Measurements from ENCODE around the gene NAA35. TPM values are rescaled to one million over a fixed set of nuclear protein-coding genes. Genes with fewer than 3 reads are reported as not detected.

Gene NAA35
- total RNA-seq, 3 donors from 2014 or later: 14.2 to 30.4 (median 21.0) TPM

- Histone ChIP-seq H3K27me3 (no peaks in the 10 kb centered on the region), H3K4me1 (no peaks in the 10 kb centered on the region), H3K36me3 (no peaks in the 10 kb centered on the region), H3K4me3 (no peak overlapping the region), H3K9me3 (no peaks in the 10 kb centered on the region), H3K27ac (no peak overlapping the region)
- no peak for DNase-seq (ENCODE audit: low spot score in 2 of 2)
- intact Hi-C loops (cut with DNase I; ENCODE audit: low total_unique reads): no loop called here
- TF ChIP-seq POLR2A (IDR thresholded peaks at IDR 0.05): no peak
- no peak for TF ChIP-seq POLR2AphosphoS5 (IDR thresholded peaks at IDR 0.05)
- no peak for TF ChIP-seq CTCF (IDR thresholded peaks at IDR 0.05)
Observed at GRCh38 chr9:85944672-85945071, 3.7 kb downstream of the NAA35 start.

DNA sequence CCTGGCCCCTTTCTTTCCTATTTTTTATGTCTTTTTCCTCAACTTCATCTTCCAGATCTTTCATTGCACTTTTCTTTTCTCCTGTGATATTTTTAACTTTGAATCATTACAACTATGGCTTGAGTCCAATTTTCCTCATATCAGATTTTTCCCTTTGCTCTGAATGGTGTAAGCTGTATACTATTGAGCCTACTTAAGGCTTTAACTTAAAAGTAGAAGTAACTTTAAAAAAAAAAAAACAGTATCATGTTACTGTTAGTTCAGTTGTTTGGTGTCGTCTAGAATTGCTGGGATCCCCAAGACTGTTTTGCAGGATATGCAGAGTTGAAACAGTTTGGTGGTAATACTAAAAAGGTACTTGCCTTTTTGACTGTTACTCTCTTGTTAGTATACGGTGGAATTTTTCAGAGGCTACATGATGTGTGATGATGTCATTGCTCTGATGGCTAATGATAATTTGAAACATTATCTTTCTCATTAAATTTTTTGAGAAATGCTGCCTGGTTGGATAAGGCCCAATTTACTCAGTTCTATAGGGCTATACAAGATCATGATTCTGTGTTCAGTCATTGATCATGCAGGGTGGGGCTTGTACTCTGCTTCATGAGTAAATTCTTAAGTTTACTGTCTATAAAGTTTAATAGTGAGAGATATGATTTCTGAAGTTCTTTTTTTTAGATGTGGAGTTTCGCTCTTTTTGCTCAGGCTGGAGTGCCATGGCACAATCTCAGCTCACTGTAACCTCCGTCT is 8.8 kb downstream of the NAA35 start:
- TF ChIP-seq POLR2A (IDR thresholded peaks at IDR 0.05) (no peak), CTCF (IDR thresholded peaks at IDR 0.05) (no peak), POLR2AphosphoS5 (IDR thresholded peaks at IDR 0.05) (no peak)
- H3K36me3 ChIP-seq: no peaks in the 10 kb centered on the region
- H3K27me3 ChIP-seq: no peaks in the 10 kb centered on the region
- H3K4me1 ChIP-seq: no peaks in the 10 kb centered on the region
- no peak for DNase-seq (ENCODE audit: low spot score in 2 of 2)
- H3K27ac ChIP-seq: no peak overlapping the region
- intact Hi-C loops (cut with DNase I; ENCODE audit: low total_unique reads): no loop called here
- no peak overlapping the region for H3K4me3 ChIP-seq
- no peaks in the 10 kb centered on the region for H3K9me3 ChIP-seq

DNA sequence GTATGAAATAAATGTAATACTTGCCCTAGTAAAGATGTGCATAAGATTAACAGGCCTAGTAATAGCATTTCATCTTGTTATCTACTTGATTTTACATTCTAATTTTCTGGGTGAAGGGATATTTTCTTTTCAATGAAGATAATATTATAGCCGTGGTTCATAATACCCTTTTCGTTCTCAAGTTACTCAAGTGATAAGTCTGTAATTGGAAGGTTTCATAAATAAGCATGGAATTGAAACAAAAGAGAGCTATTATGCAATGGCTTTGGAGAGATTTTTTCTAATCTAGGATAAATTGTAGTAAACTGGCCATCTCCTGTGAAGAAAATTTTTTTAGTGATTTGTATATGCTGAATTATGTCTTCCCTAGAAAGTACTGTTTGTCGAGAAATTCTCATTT is 19.0 kb downstream of the NAA35 start:
- Histone ChIP-seq H3K9me3 (no peaks in the 10 kb centered on the region), H3K27ac (no peak overlapping the region), H3K27me3 (no peaks in the 10 kb centered on the region), H3K4me1 (no peaks in the 10 kb centered on the region), H3K4me3 (no peak overlapping the region), H3K36me3 (no peaks in the 10 kb centered on the region)
- no peak for DNase-seq (ENCODE audit: low spot score in 2 of 2)
- intact Hi-C loops (cut with DNase I; ENCODE audit: low total_unique reads): no loop called here
- TF ChIP-seq POLR2A (IDR thresholded peaks at IDR 0.05) (no peak), CTCF (IDR thresholded peaks at IDR 0.05) (no peak), POLR2AphosphoS5 (IDR thresholded peaks at IDR 0.05) (no peak)

DNA sequence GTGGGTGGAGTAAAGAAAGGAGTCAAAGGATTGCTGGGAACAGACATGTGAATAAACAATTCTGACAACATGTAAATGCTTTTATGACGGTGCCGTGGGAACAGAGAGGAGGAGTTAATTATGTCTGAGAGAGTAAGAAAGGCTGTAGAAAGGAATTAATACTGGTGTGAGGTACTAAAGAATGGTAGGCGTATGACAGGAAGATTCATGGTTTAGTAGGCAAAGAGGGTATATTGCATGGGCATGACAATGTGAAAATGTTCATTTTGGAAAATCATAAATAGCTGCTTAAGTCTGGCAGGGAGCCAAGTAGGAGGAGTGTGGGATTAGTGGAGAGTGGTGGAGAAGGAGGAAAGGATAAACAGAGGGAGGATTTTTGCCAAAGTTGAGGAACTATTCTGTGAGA is 19.7 kb downstream of the NAA35 start:
- intact Hi-C loops (cut with DNase I; ENCODE audit: low total_unique reads): no loop called here
- DNase-seq (ENCODE audit: low spot score in 2 of 2): no peak
- Histone ChIP-seq H3K27ac (peak overlapping the region in 1 of 2 donors; percentile 0), H3K4me3 (no peak overlapping the region), H3K36me3 (no peaks in the 10 kb centered on the region), H3K4me1 (no peaks in the 10 kb centered on the region), H3K9me3 (no peaks in the 10 kb centered on the region), H3K27me3 (no peaks in the 10 kb centered on the region)
- TF ChIP-seq CTCF (IDR thresholded peaks at IDR 0.05) (no peak), POLR2AphosphoS5 (IDR thresholded peaks at IDR 0.05) (no peak), POLR2A (IDR thresholded peaks at IDR 0.05) (no peak)

DNA sequence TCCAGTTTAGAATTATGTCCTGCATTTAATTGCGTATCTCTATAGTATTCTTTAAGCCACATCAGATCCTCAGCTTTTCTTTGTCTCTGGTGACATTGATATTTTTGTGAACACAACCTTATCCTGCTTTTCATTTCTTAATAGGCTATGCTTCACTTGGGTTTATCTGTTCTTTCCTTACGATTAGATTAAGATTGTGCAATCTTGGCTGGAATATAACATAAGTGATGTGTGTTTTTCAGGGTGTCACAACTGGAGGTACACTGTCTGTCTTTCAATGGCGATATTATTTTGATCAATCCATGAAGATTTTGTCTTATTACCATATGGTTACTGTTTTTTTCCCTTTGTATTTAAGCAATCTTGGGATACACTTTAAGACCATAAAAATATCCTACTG is 23.6 kb downstream of the NAA35 start:
- no peak overlapping the region for H3K27ac ChIP-seq
- no peak overlapping the region for H3K4me3 ChIP-seq
- H3K4me1 ChIP-seq: no peaks in the 10 kb centered on the region
- TF ChIP-seq CTCF (IDR thresholded peaks at IDR 0.05): no peak
- TF ChIP-seq POLR2A (IDR thresholded peaks at IDR 0.05): no peak
- TF ChIP-seq POLR2AphosphoS5 (IDR thresholded peaks at IDR 0.05): no peak
- no peak for DNase-seq (ENCODE audit: low spot score in 2 of 2)
- H3K27me3 ChIP-seq: no peaks in the 10 kb centered on the region
- no peaks in the 10 kb centered on the region for H3K9me3 ChIP-seq
- intact Hi-C loops (cut with DNase I; ENCODE audit: low total_unique reads): no loop called here
- no peaks in the 10 kb centered on the region for H3K36me3 ChIP-seq

Measured in breast epithelium (tissue), 4 donors.